Activated T-helper 1 cell treated with Interleukin-2 at 50 U/mL for 16 hours (primary cell): ENCODE measurements around the gene TEKTIP1.
"Not testable (repeated sequence)": the region's sequence is repeated elsewhere in the genome, so short reads cannot be mapped to it uniquely, and the experiment has no call there.

Experiments used
- DNase-seq: peaks from one replicate; pipeline ENCODE4 v3.0.0-alpha.2; 2020; ENCODE audit warnings: low read depth

TEKTIP1 gene

GRCh38 chr19:3563709-3564524 lies 24.9 kb downstream of the TEKTIP1 start:
- no peak for DNase-seq

GRCh38 chr19:3565139-3565538 lies 26.2 kb downstream of the TEKTIP1 start:
- no peak for DNase-seq

- DNase-seq, result not testable (repeated sequence)
These were observed 31.1 kb downstream of the TEKTIP1 start for GRCh38 chr19:3570042-3570441.

- DNase-seq, result no peak
These were observed 31.6 kb downstream of the TEKTIP1 start for GRCh38 chr19:3570606-3571011.

- peak; percentile 99 for DNase-seq
These were observed 33.3 kb downstream of the TEKTIP1 start for GRCh38 chr19:3572132-3572854.

GRCh38 chr19:3572855-3573161 lies 33.8 kb downstream of the TEKTIP1 start, which contains the start of gene HMG20B:
HMG20B (plus strand) TSS chr19:3572944; CDS start chr19:3573310, 366 bp downstream.
- DNase-seq, result no peak

GRCh38 chr19:3573162-3573857 lies 34.3 kb downstream of the TEKTIP1 start:
- DNase-seq, result no peak

GRCh38 chr19:3573858-3574637 lies 35.1 kb downstream of the TEKTIP1 start:
- DNase-seq, result peak; percentile 49

DNA sequence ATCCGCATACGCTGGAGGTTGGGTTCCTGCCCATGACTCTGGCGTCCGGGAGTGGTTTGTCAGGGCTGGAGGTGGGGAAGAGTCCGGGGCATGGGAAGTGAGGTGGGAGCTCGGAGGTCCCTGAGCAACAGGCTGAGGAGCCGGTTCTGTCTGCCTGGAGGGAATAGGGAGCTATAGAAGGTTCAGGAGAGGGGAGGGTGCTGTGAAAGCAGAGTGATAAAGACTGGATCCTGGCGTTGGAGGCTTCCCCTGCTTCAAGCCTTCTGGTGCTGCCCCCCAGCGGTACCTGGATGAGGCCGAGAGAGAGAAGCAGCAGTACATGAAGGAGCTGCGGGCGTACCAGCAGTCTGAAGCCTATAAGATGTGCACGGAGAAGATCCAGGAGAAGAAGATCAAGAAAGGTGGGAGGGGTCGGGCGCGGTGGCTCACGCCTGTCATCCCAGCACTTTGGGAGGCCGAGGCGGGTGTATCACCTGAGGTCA lies 36.3 kb downstream of the TEKTIP1 start:
- no peak for DNase-seq

DNA sequence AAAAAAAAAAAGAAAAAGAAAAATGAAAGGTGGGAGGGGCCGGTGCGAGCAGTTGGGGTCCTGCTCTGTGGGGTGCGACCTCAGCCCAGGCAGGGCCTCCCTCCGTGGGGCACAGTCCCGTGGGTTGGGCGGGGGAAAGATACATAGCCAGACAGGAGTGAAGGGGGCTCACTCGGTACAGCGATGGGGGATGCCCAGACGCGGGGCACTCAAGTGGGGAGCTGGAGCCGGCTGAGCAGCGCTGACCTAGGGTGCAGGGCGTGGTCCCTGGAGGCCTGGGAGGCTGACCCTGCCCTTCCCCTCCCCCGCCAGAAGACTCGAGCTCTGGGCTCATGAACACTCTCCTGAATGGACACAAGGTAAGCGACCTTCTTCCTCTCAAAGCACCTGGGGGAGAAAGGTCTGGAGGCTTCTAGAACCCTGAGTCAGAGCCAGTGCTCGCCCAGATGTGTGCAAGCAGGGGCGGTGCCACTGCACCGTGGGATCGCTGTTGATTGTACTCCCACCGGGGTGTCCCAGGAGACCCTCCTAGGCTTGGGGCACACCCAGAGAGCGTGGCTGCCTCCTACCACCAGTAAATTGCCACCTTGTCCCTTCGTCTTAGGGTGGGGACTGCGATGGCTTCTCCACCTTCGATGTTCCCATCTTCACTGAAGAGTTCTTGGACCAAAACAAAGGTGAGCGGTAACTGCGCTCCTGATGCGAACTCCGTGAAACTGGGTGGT lies 37.1 kb downstream of the TEKTIP1 start:
- DNase-seq, result no peak

DNA sequence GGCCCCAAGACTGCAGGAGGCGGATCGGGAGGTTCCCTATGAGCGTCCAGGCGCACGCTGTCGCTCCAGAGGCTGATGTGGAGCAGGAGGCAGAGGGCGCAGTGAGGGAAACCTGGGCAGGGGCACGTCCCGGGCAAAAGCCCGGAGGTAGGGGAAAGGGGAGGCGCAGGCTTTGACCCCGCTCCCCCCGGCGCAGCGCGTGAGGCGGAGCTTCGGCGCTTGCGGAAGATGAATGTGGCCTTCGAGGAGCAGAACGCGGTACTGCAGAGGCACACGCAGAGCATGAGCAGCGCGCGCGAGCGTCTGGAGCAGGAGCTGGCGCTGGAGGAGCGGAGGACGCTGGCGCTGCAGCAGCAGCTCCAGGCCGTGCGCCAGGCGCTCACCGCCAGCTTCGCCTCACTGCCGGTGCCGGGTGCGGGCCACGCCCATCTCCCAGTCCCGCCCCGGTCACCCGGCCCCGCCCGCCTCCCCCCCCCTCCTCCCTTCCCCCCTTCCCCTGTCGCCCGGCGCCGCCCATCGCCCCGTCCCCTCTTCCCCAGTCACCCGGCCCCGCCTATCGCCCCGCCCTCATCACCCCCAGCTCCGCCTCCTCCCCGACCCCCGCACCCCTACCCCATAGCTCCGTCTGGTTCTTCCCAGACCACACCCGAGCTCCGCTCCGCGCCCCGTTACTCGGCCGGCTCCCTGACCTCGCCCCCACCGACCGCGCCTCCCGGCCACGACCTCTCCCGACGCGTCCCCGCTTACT lies 37.9 kb downstream of the TEKTIP1 start:
- no peak for DNase-seq

- no peak for DNase-seq
These were observed 38.9 kb downstream of the TEKTIP1 start for GRCh38 chr19:3577723-3578344.

- no peak for DNase-seq
These were observed 39.4 kb downstream of the TEKTIP1 start for GRCh38 chr19:3578390-3578789.

GRCh38 chr19:3580156-3580934 lies 41.4 kb downstream of the TEKTIP1 start:
- no peak for DNase-seq

DNA sequence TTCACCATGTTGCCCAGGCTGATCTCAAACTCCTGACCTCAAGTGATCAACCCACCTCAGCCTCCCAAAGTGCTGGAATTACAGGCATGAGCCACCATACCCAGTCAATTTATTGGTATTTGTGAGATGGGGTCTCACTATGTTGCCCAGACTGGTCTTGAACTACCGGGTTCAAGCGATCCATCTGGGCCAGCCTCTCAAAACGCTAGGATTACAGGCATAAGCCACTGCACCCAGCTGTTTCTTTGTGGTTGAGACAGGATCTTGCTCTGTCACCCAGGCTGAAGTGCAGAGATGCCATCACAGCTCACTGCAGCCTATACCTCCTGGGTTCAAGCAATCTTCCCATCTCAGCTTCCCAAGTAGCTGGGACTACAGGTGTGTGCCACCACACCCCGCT lies 42.8 kb downstream of the TEKTIP1 start:
- not testable (repeated sequence) for DNase-seq

GRCh38 chr19:3584036-3584802 lies 45.2 kb downstream of the TEKTIP1 start:
- DNase-seq, result not testable (repeated sequence)

DNA sequence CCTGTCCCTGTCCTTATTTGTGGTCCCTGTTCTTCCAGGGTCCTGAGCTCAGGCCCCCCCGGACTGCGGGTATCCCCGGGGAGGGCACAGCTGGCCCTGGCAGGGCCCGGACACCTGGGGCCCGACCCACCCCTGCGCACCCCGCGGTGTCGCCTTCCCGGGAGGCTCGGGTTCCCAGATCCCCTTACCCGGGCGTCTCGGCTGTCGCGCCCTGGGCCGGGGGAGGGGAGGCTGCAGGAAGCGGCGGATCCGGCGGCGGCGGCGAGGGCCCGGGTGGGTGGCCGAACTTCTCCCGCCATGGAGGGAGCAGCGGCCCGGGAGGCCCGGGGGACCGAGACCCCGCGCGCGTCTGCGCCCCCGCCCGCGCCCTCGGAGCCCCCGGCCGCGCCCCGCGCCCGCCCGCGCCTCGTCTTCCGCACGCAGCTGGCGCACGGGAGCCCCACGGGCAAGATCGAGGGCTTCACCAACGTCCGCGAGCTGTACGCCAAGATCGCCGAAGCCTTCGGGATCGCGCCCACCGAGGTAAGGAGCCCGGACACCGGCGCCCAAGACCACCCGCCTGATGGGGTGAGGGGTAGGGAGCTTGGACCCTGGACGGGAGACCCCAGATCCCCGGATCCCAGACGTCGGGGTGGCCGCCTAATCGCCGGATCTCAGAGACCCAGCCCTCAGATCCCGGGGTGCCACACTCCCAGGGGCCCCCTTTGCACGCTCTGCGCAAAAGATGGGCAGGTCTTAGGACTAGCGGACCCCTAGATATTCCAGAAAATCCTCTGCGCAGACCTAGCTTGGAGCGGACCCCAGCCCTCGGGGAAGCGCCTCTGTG lies 46.5 kb downstream of the TEKTIP1 start, which contains the start of gene GIPC3:
Gene GIPC3, plus strand, starts transcription at position 178 of the 826 bp plus-strand sequence. Its CDS starts 120 bp downstream, at position 298.
- DNase-seq, result no peak
